AG04450 (cell line): ENCODE data around the gene IFI27. TPM values are rescaled to one million over a fixed set of nuclear protein-coding genes. Genes with fewer than 3 reads are reported as not detected.

ENCODE experiments used
- CTCF ChIA-PET: fragments of 300-600, 350-600 bp; formaldehyde crosslinking; extraction: SDS; loops from one replicate; lab custom pipeline; 2022; ENCODE audit warnings: antibody characterized with exemption, inconsistent platforms; lab: Charles Lee
- POLR2A ChIA-PET: fragments of 350-600 bp; formaldehyde crosslinking; extraction: SDS; loops from one replicate; lab custom pipeline; 2021; ENCODE audit warnings: antibody characterized with exemption, inconsistent platforms; lab: Yijun Ruan, JAX
- DNase-seq: peaks from one replicate; pipeline ENCODE4 v3.0.0-alpha.2; 2011; ENCODE audit warnings: low read depth, low spot score
- H3K27ac ChIP-seq: one replicate; pipeline ENCODE4 v1.5.1; 2012; ENCODE audit warnings: low read depth, low read length, control low read depth
- H3K27me3 ChIP-seq: one replicate; pipeline ENCODE4 v1.6.0; 2012; ENCODE audit warnings: low read length; ENCODE audit not compliant: control insufficient read depth, insufficient read depth
- H3K4me3 ChIP-seq: 2 replicates; pipeline ENCODE4 v1.5.1; 2011; ENCODE audit warnings: mild to moderate bottlenecking, low read depth, low read length, control low read depth
- H3K9me3 ChIP-seq: 2 replicates; pipeline ENCODE4 v1.5.1; 2012; ENCODE audit warnings: low read length; ENCODE audit not compliant: control insufficient read depth, insufficient read depth
- polyA plus RNA-seq: library from polyadenylated mRNA; depleted of rRNA; stranded (reverse); fragments of >200 nt; gene quantifications from 2 replicates; pipeline ENCODE4 v1.2.3, GENCODE V29; 2011
- TF ChIP-seq, protein P1 (sequence below): IDR thresholded peaks from 2 replicates; pipeline ENCODE4 v1.5.1; 2011; ENCODE audit warnings: low read depth, low read length, control low read depth, inconsistent platforms

IFI27 gene
- polyA plus RNA-seq, 1 experiment, result 1.4 TPM

DNA sequence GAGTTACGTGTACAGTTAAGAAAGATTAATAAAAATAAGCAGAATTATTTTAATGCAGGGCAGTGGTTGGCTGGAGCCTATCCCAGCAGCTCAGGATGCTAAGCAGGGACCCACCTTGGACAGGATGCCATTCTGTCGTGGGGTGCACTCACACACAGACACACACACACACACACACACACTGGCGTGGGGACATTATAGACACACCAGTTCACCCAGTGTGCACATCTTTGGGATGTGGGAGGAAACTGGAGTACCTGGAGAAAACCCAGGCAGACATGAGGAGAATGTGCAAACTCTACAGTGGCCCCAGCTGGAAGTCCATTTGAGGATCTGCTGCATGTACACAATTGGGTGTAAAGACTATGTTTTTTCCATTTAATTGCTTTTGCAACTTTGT lies 31.7 kb downstream of the IFI27 start:
- Histone ChIP-seq H3K27ac (no peak overlapping the region), H3K27me3 (peaks cover 2% of the 10 kb centered on the region), H3K9me3 (no peaks in the 10 kb centered on the region), H3K4me3 (no peak overlapping the region)
- DNase-seq, result no peak
- TF ChIP-seq, protein P1, sequence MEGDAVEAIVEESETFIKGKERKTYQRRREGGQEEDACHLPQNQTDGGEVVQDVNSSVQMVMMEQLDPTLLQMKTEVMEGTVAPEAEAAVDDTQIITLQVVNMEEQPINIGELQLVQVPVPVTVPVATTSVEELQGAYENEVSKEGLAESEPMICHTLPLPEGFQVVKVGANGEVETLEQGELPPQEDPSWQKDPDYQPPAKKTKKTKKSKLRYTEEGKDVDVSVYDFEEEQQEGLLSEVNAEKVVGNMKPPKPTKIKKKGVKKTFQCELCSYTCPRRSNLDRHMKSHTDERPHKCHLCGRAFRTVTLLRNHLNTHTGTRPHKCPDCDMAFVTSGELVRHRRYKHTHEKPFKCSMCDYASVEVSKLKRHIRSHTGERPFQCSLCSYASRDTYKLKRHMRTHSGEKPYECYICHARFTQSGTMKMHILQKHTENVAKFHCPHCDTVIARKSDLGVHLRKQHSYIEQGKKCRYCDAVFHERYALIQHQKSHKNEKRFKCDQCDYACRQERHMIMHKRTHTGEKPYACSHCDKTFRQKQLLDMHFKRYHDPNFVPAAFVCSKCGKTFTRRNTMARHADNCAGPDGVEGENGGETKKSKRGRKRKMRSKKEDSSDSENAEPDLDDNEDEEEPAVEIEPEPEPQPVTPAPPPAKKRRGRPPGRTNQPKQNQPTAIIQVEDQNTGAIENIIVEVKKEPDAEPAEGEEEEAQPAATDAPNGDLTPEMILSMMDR, result no peak
- ChIA-PET CTCF (interaction anchor here (0.9 to 5.4 kb wide), 8 partner anchors 10 to 203 kb away, joined by 3 to 48 read pairs (median 4); no protein-coding TSS in a partner anchor), POLR2A (no interaction called here)

DNA sequence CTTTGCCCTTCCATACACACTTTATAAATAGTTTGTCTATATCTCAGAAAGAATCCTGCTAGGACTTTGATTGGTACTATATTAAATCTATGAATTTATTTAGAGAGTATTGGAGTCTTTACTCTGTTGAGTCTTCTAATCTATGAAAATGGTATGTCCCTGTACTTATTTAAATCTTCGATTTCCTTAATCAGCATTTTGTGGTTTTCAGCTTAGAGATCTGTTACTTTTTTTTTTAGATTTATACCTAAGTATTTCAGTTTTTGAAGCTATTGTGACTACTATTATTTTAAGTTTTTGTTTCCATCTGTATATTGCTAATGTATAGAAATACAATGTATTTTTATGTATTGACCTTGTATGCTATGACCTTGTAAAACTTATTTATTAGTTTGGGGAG lies 32.3 kb downstream of the IFI27 start:
- POLR2A ChIA-PET, result no interaction called here
- H3K27me3 ChIP-seq, result peaks cover 2% of the 10 kb centered on the region
- H3K9me3 ChIP-seq, result no peaks in the 10 kb centered on the region
- CTCF ChIA-PET, result interaction anchor here (0.9 to 5.4 kb wide), 7 partner anchors 11 to 203 kb away, joined by 3 to 48 read pairs (median 4); no protein-coding TSS in a partner anchor
- no peak overlapping the region for H3K4me3 ChIP-seq
- TF ChIP-seq, protein P1, result no peak
- H3K27ac ChIP-seq, result no peak overlapping the region
- DNase-seq, result no peak

DNA sequence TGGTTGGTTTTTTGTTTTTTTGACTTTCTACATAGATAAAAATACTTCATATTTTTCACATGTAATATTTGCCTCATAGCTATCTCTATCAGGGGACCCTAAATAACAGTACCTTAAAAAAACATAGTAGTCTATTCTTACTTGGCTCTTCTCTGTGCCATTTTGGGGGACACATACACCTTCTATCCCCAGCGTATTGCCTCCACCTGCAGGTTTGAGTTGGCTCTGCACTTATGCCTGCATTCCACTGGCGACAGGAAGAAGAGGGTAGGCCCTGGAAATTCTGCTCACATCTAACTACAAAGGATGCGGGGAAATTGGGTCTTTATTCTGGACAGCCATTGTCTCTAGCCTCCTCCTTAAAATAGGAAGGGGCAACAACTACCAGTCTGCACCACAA lies 32.7 kb downstream of the IFI27 start:
- no peaks in the 10 kb centered on the region for H3K27me3 ChIP-seq
- ChIA-PET POLR2A (no interaction called here), CTCF (interaction anchor here (0.9 to 5.4 kb wide), 5 partner anchors 11 to 107 kb away, joined by 3 to 48 read pairs (median 9); no protein-coding TSS in a partner anchor)
- no peak overlapping the region for H3K4me3 ChIP-seq
- DNase-seq, result no peak
- no peaks in the 10 kb centered on the region for H3K9me3 ChIP-seq
- TF ChIP-seq, protein P1, result peak; percentile 44
- no peak overlapping the region for H3K27ac ChIP-seq

DNA sequence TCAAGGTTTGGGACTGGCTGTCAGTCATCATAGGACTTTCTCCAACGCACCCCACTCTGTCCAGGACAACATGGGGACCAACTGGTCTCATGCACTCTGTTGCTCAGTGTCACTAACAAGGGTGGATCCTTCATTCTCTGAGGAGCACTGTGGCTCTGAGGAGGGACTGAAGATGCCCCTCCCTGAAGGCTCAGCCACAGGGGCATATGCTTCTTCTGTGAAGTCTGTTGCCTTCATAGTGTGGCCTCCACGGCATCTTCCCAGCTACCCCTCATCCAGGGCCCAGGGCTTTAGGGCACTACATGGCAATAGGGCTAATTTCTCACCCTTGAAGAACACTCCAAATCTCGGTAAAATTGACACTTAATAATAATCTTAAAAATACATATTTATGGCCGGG lies 33.2 kb downstream of the IFI27 start:
- POLR2A ChIA-PET, result no interaction called here
- Histone ChIP-seq H3K9me3 (no peaks in the 10 kb centered on the region), H3K4me3 (no peak overlapping the region), H3K27me3 (no peaks in the 10 kb centered on the region), H3K27ac (no peak overlapping the region)
- TF ChIP-seq, protein P1, result no peak
- CTCF ChIA-PET, result interaction anchor here (1.7 to 5.4 kb wide), 2 partner anchors 12 to 92 kb away, joined by 4 to 48 read pairs; no protein-coding TSS in a partner anchor
- DNase-seq, result no peak

DNA sequence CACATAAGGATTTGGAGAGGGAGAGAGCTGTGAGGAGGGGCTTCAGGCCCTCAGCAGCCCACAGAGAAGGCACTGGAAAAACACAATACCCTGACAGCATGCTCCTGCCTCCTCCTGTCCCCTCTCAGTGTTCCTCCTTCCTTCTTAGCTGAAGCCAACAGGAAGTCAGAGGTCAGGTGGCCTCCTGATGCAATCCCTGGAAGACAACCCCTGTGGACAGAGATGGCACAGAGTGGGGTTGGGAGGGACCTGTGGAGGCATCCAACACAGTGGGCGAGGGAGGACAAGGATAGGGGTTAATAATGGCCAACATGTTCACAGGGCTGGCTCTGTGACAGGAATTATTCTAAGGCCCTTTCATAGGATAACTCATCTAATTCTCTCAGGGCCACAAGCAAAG lies 34.2 kb downstream of the IFI27 start:
- POLR2A ChIA-PET, result no interaction called here
- no peak overlapping the region for H3K27ac ChIP-seq
- CTCF ChIA-PET, result interaction anchor here (2.3 to 5.4 kb wide), 2 partner anchors 8 to 13 kb away, joined by 14 to 48 read pairs; no protein-coding TSS in a partner anchor
- H3K27me3 ChIP-seq, result no peaks in the 10 kb centered on the region
- TF ChIP-seq, protein P1, result no peak
- no peak for DNase-seq
- H3K4me3 ChIP-seq, result no peak overlapping the region
- H3K9me3 ChIP-seq, result no peaks in the 10 kb centered on the region
